HepG2 (cell line): ENCODE data around the gene CDY1. TPM values are rescaled to one million over a fixed set of nuclear protein-coding genes. Genes with fewer than 3 reads are reported as not detected.
"Not testable (repeated sequence)": the region's sequence is repeated elsewhere in the genome, so short reads cannot be mapped to it uniquely, and the experiment has no call there.

Experiments
- ATAC-seq: fragments of 200-7000 bp; cut with Tn5 transposase; 3 replicates; pipeline ENCODE4 v1.9.1; 2020; ENCODE audit warnings: mild to moderate bottlenecking, moderate library complexity
- BruUV-seq: library from RNA; stranded (reverse); fragments of 400-500 nt; replicated peaks from 2 replicates; lab custom pipeline; 2021; lab: Mats Ljungman, UMichigan
- CTCF ChIA-PET: fragments of 300-600 bp; formaldehyde crosslinking; extraction: SDS; loops from one replicate; lab custom pipeline; 2021; ENCODE audit warnings: low total read pairs, inconsistent platforms, low intra/inter-chr PET ratio; lab: Yijun Ruan, JAX
- POLR2A ChIA-PET: fragments of 350-600 bp; sonication (Branson Sonifier 250); formaldehyde crosslinking; loops from one replicate; lab custom pipeline; 2020; ENCODE audit warnings: antibody characterized with exemption, inconsistent platforms; lab: Yijun Ruan, JAX
- DNase-seq: peaks from one replicate; pipeline ENCODE4 v3.0.0-alpha.2; 2015; ENCODE audit warnings: low spot score
- FAIRE-seq: peaks from 3 replicates; lab custom pipeline; 2011; peaks lifted over from hg19 to GRCh38; lab: Jason Lieb, UNC
- H2AFZ ChIP-seq: one replicate; pipeline ENCODE4 v1.6.1; 2011; ENCODE audit warnings: low read length, inconsistent platforms
- H3K27ac ChIP-seq: fragments of 300-600 bp; 3 replicates; pipeline ENCODE4 v1.8.0; 2011; ENCODE audit warnings: mixed run types, mild to moderate bottlenecking, mixed read lengths, low read length, inconsistent platforms; ENCODE audit not compliant: insufficient read depth; ENCODE audit errors: extremely low read length
- H3K27me3 ChIP-seq, 2 experiments: fragments of 200-600 bp in 1 of 2; 2 replicates in 1 of 2; 3 replicates in 1 of 2; pipeline versions ENCODE4 v1.6.0 to v1.8.0; 2011; ENCODE audit warnings: low read length in 2 of 2, mild to moderate bottlenecking in 2 of 2, moderate library complexity in 2 of 2, inconsistent platforms in 1 of 2; ENCODE audit not compliant: insufficient read depth in 2 of 2, control insufficient read depth in 1 of 2
- H3K36me3 ChIP-seq, 2 experiments: fragments of 200-600 bp in 1 of 2; replicated peaks in 1 of 2; 2 replicates in 1 of 2; 3 replicates in 1 of 2; pipeline versions ENCODE4 v1.5.1 to v1.8.0; 2011; ENCODE audit warnings: low read length in 2 of 2, inconsistent platforms in 1 of 2; ENCODE audit not compliant: insufficient read depth in 2 of 2, control insufficient read depth in 1 of 2
- H3K4me1 ChIP-seq: 2 replicates; pipeline ENCODE4 v1.5.1; 2012; ENCODE audit warnings: low read length, inconsistent platforms; ENCODE audit not compliant: insufficient read depth
- H3K4me2 ChIP-seq: 2 replicates; pipeline ENCODE4 v1.6.0; 2011; ENCODE audit warnings: low read depth, low read length, inconsistent platforms
- H3K4me3 ChIP-seq, 3 experiments: fragments of 200-600 bp in 1 of 3; sonication (generic), shearing (Covaris generic) in 1 of 3; replicated peaks in 1 of 3; 2 replicates each; pipeline ENCODE4 v1.5.1; 2011 to 2016; ENCODE audit warnings: low read length in 3 of 3, inconsistent platforms in 2 of 3, low read depth in 2 of 3, mild to moderate bottlenecking in 2 of 3, control low read depth in 1 of 3, mixed read lengths in 1 of 3; ENCODE audit not compliant: insufficient read depth in 1 of 3
- H3K79me2 ChIP-seq: one replicate; pipeline ENCODE4 v1.6.1; 2011; ENCODE audit warnings: low read length, inconsistent platforms; ENCODE audit not compliant: insufficient read depth
- H3K9ac ChIP-seq: 2 replicates; pipeline ENCODE4 v1.6.0; 2011; ENCODE audit warnings: mild to moderate bottlenecking, low read depth, low read length, inconsistent platforms; ENCODE audit not compliant: insufficient read depth
- H3K9me3 ChIP-seq: 2 replicates; pipeline ENCODE4 v1.5.1; 2012; ENCODE audit warnings: mild to moderate bottlenecking, low read length
- H4K20me1 ChIP-seq: 2 replicates; pipeline ENCODE4 v1.6.0; 2011; ENCODE audit warnings: inconsistent platforms, mild to moderate bottlenecking, low read length, moderate library complexity; ENCODE audit not compliant: insufficient read depth
- WGBS: methylation state at CpG from one replicate; pipeline ENCODE4 v1.1.6; 2017; ENCODE audit warnings: low lambda C conversion rate; 5-methylcytosine and 5-hydroxymethylcytosine counted together
- in situ Hi-C: cut with HindIII; loops from 2 replicates; pipeline ENCODE4 v1.10.0; 2017; ENCODE audit warnings: low pct_unique_long_range_greater_than_20kb; ENCODE audit not compliant: extremely low pct_ligation_motif_present
- intact Hi-C: fragments of 100-400 bp; cut with micrococcal nuclease; formaldehyde crosslinking; loops from one replicate; pipeline ENCODE4 v1.10.0; 2022; ENCODE audit not compliant: unreplicated experiment
- polyA plus RNA-seq, 8 experiments: library from polyadenylated mRNA; depleted of rRNA in 3 of 8; stranded (reverse) in 7 of 8; unstranded in 1 of 8; fragments of >200 nt; fragmentation: Illumina TruSeq in 4 of 8; extraction: Trizol in 4 of 8; gene quantifications; 2 replicates each; pipeline versions ENCODE4 v1.2.1 to v1.2.3, GENCODE V29; 2011 to 2016; ENCODE audit warnings: low read depth in 4 of 8, missing spikeins in 1 of 8, mixed read lengths in 1 of 8; ENCODE audit not compliant: insufficient read depth in 1 of 8
- total RNA-seq, 5 experiments: library from RNA; depleted of rRNA; stranded (reverse); fragments of >200 nt; fragmentation: Illumina TruSeq; extraction: Trizol; gene quantifications; 2 replicates each; pipeline ENCODE4 v1.2.3, GENCODE V29; 2016; ENCODE audit warnings: low read depth in 1 of 5

Gene CDY1
- total and polyA plus RNA-seq, 2 of the 13 experiments (the other 11 are each of a cell fraction or from before 2014, with no cell fraction given) = not detected

- FAIRE-seq, CTCF ChIA-PET, H4K20me1 ChIP-seq, H3K4me1 ChIP-seq, H3K27ac ChIP-seq, H3K27me3 ChIP-seq, ATAC-seq, H3K9me3 ChIP-seq, H3K79me2 ChIP-seq, BruUV-seq, H2AFZ ChIP-seq, DNase-seq, H3K36me3 ChIP-seq, H3K4me3 ChIP-seq, in situ Hi-C loops, POLR2A ChIA-PET, intact Hi-C loops, H3K4me2 ChIP-seq, H3K9ac ChIP-seq: not testable (repeated sequence)
- no CpG with 5 or more reads among the region's 4 CpGs for WGBS
Measured at GRCh38 chrY:25630383-25631112, 8.6 kb downstream of the CDY1 start.

GRCh38 chrY:25639852-25640251, 17.9 kb downstream of the CDY1 start:
- WGBS = no CpG with 5 or more reads among the region's 3 CpGs
- H3K27ac ChIP-seq, in situ Hi-C loops, H3K79me2 ChIP-seq, H4K20me1 ChIP-seq, H3K4me3 ChIP-seq, H3K36me3 ChIP-seq, FAIRE-seq, DNase-seq, ATAC-seq, POLR2A ChIA-PET, H3K4me2 ChIP-seq, H2AFZ ChIP-seq, H3K9me3 ChIP-seq, CTCF ChIA-PET, BruUV-seq, H3K4me1 ChIP-seq, H3K27me3 ChIP-seq, H3K9ac ChIP-seq, intact Hi-C loops: not testable (repeated sequence)

- H3K4me2 ChIP-seq, FAIRE-seq, H3K27me3 ChIP-seq, intact Hi-C loops, in situ Hi-C loops, DNase-seq, H3K4me3 ChIP-seq, ATAC-seq, H3K9me3 ChIP-seq, POLR2A ChIA-PET, H3K4me1 ChIP-seq, H3K36me3 ChIP-seq, BruUV-seq, H2AFZ ChIP-seq, H3K9ac ChIP-seq, H3K79me2 ChIP-seq, H4K20me1 ChIP-seq, CTCF ChIA-PET, H3K27ac ChIP-seq: not testable (repeated sequence)
- no CpG with 5 or more reads among the region's 9 CpGs for WGBS
Measured at GRCh38 chrY:25643024-25643915, 21.4 kb downstream of the CDY1 start.
